ENCODE measurements around the gene PSMC1.

Gene PSMC1

DNA sequence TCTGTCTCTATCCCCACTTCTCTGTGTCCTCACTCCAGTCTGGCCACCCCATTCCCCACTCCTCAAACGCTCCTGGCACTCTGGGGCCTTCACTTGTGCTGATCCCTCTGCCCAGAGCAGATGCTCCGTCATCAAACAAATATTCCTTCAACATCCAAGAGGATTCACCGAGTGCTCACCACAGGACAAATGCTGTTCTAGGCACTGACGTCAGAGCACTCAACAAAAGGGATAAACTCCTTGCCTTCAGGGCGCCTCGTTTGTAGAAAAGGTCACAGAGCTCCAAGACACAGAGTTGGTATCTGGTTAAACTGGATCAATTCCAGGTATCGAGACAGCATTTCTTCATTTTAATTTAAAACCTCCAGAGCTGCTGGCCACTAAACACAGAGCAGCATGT, 35.3 kb downstream of the PSMC1 start:
- no peaks in the 10 kb centered on the region for H4K20me1 ChIP-seq (ENCODE audit: low read depth, low read length)
- no peaks in the 10 kb centered on the region for H3K27me3 ChIP-seq (ENCODE audit: low read length)
- H3K4me3 ChIP-seq (ENCODE audit: insufficient read depth, low read length, poor library complexity, severe bottlenecking), result no peak overlapping the region
- no peaks in the 10 kb centered on the region; the same call in 1 of the 2 replicates for H3K36me3 ChIP-seq (ENCODE audit: low read length)
- H3K9me3 ChIP-seq (ENCODE audit: insufficient read depth, low read length), result no peaks in the 10 kb centered on the region
- H3K9me2 ChIP-seq (replicated peaks; ENCODE audit: insufficient read depth, low read length), result no peaks in the 10 kb centered on the region
- H3K27ac ChIP-seq (ENCODE audit: low read depth, low read length), result no peak overlapping the region
- no peak overlapping the region for H3K4me2 ChIP-seq (ENCODE audit: low read depth, low read length, poor library complexity, severe bottlenecking)
- no peaks in the 10 kb centered on the region for H3F3A ChIP-seq (ENCODE audit: insufficient read depth)
- TF ChIP-seq EZH2phosphoT487 (conservative IDR thresholded peaks at IDR 0.05; ENCODE audit: low read length), result no peak
- TF ChIP-seq, protein P1, sequence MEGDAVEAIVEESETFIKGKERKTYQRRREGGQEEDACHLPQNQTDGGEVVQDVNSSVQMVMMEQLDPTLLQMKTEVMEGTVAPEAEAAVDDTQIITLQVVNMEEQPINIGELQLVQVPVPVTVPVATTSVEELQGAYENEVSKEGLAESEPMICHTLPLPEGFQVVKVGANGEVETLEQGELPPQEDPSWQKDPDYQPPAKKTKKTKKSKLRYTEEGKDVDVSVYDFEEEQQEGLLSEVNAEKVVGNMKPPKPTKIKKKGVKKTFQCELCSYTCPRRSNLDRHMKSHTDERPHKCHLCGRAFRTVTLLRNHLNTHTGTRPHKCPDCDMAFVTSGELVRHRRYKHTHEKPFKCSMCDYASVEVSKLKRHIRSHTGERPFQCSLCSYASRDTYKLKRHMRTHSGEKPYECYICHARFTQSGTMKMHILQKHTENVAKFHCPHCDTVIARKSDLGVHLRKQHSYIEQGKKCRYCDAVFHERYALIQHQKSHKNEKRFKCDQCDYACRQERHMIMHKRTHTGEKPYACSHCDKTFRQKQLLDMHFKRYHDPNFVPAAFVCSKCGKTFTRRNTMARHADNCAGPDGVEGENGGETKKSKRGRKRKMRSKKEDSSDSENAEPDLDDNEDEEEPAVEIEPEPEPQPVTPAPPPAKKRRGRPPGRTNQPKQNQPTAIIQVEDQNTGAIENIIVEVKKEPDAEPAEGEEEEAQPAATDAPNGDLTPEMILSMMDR (IDR thresholded peaks at IDR 0.05; ENCODE audit: insufficient read depth, low read length, poor library complexity, severe bottlenecking), result no peak
- no peak overlapping the region for H2AFZ ChIP-seq (ENCODE audit: low read depth, low read length, severe bottlenecking)
- no peaks in the 10 kb centered on the region for H3K79me2 ChIP-seq (ENCODE audit: insufficient read depth, low read length)
- H3K9ac ChIP-seq (ENCODE audit: low read length), result no peak overlapping the region

DNA sequence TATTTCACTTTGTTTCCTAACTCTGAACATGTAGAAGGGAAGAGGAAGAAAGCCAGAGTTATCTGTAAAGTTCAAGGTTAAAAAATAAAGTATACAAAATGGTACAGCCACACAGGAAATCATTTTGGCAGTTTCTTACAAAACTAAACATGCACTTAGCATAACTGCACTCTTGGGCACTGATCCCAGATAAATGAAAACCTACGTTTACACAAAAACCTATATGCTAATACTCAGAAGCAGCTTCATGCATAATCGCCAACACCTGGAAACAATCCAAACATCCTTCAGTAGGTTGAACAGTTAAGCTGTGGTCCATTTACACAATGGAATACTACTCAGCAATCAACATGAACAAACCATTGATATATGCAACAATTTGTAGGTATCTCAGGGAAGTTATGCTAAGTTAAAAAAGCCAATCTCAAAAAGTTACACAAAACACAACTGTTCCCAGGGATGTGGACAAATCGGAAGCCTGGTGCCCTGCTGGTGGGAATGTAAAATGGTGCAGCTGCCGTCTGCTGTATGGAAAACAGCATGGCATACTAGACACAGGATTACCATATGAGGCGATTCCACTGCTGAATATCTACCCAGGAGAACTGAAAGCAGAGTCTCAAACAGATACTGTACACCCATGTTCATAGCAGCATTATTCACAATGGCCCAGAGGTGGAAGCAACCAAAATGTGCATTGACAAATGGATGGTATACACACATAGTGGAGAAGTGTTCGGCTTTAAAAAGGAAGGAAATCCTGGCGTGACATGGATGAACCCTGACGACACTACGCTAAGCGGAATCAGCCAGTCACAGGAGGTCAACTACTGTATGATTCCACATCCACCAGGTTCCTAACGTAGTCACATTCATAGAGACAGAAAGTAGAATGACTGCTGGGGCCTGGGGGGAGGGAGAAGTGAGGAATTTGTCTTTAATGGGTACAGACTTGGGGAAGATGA, 37.7 kb downstream of the PSMC1 start:
- Histone ChIP-seq H3K36me3 (ENCODE audit: low read length) (no peaks in the 10 kb centered on the region; the same call in 1 of the 2 replicates), H3K79me2 (ENCODE audit: insufficient read depth, low read length) (no peaks in the 10 kb centered on the region), H3K27ac (ENCODE audit: low read depth, low read length) (no peak overlapping the region), H3K27me3 (ENCODE audit: low read length) (no peaks in the 10 kb centered on the region), H3K4me2 (ENCODE audit: low read depth, low read length, poor library complexity, severe bottlenecking) (no peak overlapping the region), H3K4me3 (ENCODE audit: insufficient read depth, low read length, poor library complexity, severe bottlenecking) (no peak overlapping the region), H3K9me3 (ENCODE audit: insufficient read depth, low read length) (no peaks in the 10 kb centered on the region), H4K20me1 (ENCODE audit: low read depth, low read length) (no peaks in the 10 kb centered on the region), H3K9ac (ENCODE audit: low read length) (no peak overlapping the region), H2AFZ (ENCODE audit: low read depth, low read length, severe bottlenecking) (no peak overlapping the region), H3K9me2 (replicated peaks; ENCODE audit: insufficient read depth, low read length) (no peaks in the 10 kb centered on the region), H3F3A (ENCODE audit: insufficient read depth) (no peaks in the 10 kb centered on the region)
- TF ChIP-seq, protein P1 (IDR thresholded peaks at IDR 0.05; ENCODE audit: insufficient read depth, low read length, poor library complexity, severe bottlenecking), result no peak
- no peak for TF ChIP-seq EZH2phosphoT487 (conservative IDR thresholded peaks at IDR 0.05; ENCODE audit: low read length)

DNA sequence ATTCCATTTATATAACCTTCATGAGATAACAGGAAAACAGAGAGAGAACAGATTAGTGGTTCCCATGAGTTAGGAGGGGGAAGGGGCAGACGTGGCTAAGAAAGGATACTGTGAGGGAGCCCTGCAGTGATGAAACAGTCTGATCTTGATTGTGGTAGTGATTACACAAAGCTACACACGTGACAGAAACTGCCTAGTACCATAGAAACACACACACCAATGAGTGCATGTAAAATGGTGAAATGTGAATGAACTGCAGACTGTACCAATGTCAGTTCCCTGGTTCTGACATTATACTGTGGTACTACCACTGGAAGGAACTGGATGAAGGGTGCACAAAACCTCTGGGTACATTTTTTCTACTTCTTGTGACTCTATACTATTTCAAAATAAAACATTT, 38.5 kb downstream of the PSMC1 start:
- Histone ChIP-seq H3K27ac (ENCODE audit: low read depth, low read length) (no peak overlapping the region), H3K4me3 (ENCODE audit: insufficient read depth, low read length, poor library complexity, severe bottlenecking) (no peak overlapping the region), H4K20me1 (ENCODE audit: low read depth, low read length) (no peaks in the 10 kb centered on the region), H2AFZ (ENCODE audit: low read depth, low read length, severe bottlenecking) (no peak overlapping the region), H3K79me2 (ENCODE audit: insufficient read depth, low read length) (no peaks in the 10 kb centered on the region), H3F3A (ENCODE audit: insufficient read depth) (no peaks in the 10 kb centered on the region), H3K9ac (ENCODE audit: low read length) (no peak overlapping the region), H3K9me3 (ENCODE audit: insufficient read depth, low read length) (no peaks in the 10 kb centered on the region), H3K4me2 (ENCODE audit: low read depth, low read length, poor library complexity, severe bottlenecking) (no peak overlapping the region), H3K36me3 (ENCODE audit: low read length) (no peaks in the 10 kb centered on the region; the same call in 1 of the 2 replicates), H3K27me3 (ENCODE audit: low read length) (no peaks in the 10 kb centered on the region), H3K9me2 (replicated peaks; ENCODE audit: insufficient read depth, low read length) (no peaks in the 10 kb centered on the region)
- TF ChIP-seq, protein P1 (IDR thresholded peaks at IDR 0.05; ENCODE audit: insufficient read depth, low read length, poor library complexity, severe bottlenecking), result no peak
- TF ChIP-seq EZH2phosphoT487 (conservative IDR thresholded peaks at IDR 0.05; ENCODE audit: low read length), result no peak
